Osteoblast (primary cell): ENCODE data around the gene CD3E. TPM values are rescaled to one million over a fixed set of nuclear protein-coding genes. Genes with fewer than 3 reads are reported as not detected.
A peak's percentile ranks its signal among the peaks of the same experiment; 100 is the strongest.

Experiments
- DNase-seq: peaks from one replicate; pipeline ENCODE4 v3.0.0; 2011; ENCODE audit warnings: low spot score, mixed read lengths; ENCODE audit not compliant: insufficient read length; ENCODE audit errors: missing footprints
- H2AFZ ChIP-seq: 2 replicates; pipeline ENCODE4 v1.6.0; 2011; ENCODE audit warnings: mild to moderate bottlenecking, low read length
- H3K27ac ChIP-seq: 2 replicates; pipeline ENCODE4 v1.5.1; 2011; ENCODE audit warnings: mild to moderate bottlenecking, low read depth, low read length, moderate library complexity
- H3K27me3 ChIP-seq: 2 replicates; pipeline ENCODE4 v1.6.0; 2012; ENCODE audit warnings: mild to moderate bottlenecking, control low read depth, inconsistent platforms, low read length, moderate library complexity; ENCODE audit not compliant: insufficient read depth
- H3K36me3 ChIP-seq: 2 replicates; pipeline ENCODE4 v1.5.1; 2011; ENCODE audit warnings: mild to moderate bottlenecking, low read length, control low read depth, moderate library complexity; ENCODE audit not compliant: insufficient read depth
- H3K4me1 ChIP-seq: 2 replicates; pipeline ENCODE4 v1.5.1; 2011; ENCODE audit warnings: mild to moderate bottlenecking, low read length, control low read depth, moderate library complexity; ENCODE audit not compliant: insufficient read depth
- H3K4me2 ChIP-seq: 2 replicates; pipeline ENCODE4 v1.6.0; 2011; ENCODE audit warnings: mild to moderate bottlenecking, low read length; ENCODE audit not compliant: insufficient read depth
- H3K4me3 ChIP-seq: fragments of 200-600 bp; sonication (generic); 3 replicates; pipeline ENCODE4 v1.5.1; 2012; ENCODE audit warnings: mild to moderate bottlenecking, low read length, inconsistent platforms; ENCODE audit not compliant: insufficient read depth
- H3K79me2 ChIP-seq: 2 replicates; pipeline ENCODE4 v1.6.0; 2012; ENCODE audit warnings: mild to moderate bottlenecking, low read length, control low read depth, inconsistent platforms; ENCODE audit not compliant: insufficient read depth
- H3K9me3 ChIP-seq: 2 replicates; pipeline ENCODE4 v1.5.1; 2011; ENCODE audit warnings: low read depth, low read length, control low read depth
- H4K20me1 ChIP-seq: 2 replicates; pipeline ENCODE4 v1.6.0; 2012; ENCODE audit warnings: mild to moderate bottlenecking, low read length, control low read depth; ENCODE audit not compliant: insufficient read depth
- total RNA-seq: library from RNA; depleted of rRNA; stranded (reverse); fragments of >200 nt; gene quantifications from 2 replicates; pipeline ENCODE4 v1.2.3, GENCODE V29; 2012
- TF ChIP-seq, protein P1 (sequence below): IDR thresholded peaks from 2 replicates; pipeline ENCODE4 v1.5.1; 2011; ENCODE audit warnings: mild to moderate bottlenecking, low read depth, low read length, moderate library complexity; ENCODE audit errors: extremely low read depth

CD3E gene
- total RNA-seq, 1 donor = not detected

DNA sequence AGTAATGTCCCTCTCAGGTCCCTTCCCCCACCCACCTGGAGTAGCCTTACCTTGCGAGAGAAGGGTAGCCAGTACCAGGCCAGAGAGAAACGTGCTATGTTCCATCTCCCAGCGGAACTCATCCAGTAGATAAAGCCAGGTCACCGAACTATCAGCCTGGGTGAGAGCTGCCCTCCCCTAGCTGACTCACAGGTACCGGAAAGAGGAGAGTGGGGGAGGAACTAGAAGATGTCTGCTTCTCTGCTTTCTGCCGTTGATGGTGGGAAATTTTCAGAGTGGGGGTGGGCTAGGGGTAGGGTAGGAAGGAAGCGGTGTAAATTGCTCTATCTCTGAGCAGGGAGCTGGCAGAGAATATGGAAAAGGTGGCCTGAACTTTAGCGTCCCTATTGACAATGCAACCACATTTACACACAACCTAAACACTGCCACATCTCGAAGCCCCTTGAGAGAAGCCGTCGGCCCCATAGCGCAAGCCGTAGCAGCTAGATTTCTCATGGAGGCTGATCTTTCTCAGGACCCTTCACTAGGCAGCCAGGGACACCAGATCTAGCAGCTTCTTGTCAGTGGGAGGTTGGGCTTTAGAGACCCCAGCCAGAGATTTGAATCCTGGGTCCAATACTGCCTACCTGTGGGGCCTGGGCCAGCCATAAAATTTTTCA is 38.1 kb downstream of the CD3E start, which contains the start of gene CD3D:
TSS of gene CD3D (minus strand) at position 203 of the 659 bp plus-strand sequence. CDS start at position 105, 98 bp downstream.
- peaks cover 3% of the 10 kb centered on the region for H3K27me3 ChIP-seq
- no peaks in the 10 kb centered on the region for H3K4me1 ChIP-seq
- TF ChIP-seq, protein P1, sequence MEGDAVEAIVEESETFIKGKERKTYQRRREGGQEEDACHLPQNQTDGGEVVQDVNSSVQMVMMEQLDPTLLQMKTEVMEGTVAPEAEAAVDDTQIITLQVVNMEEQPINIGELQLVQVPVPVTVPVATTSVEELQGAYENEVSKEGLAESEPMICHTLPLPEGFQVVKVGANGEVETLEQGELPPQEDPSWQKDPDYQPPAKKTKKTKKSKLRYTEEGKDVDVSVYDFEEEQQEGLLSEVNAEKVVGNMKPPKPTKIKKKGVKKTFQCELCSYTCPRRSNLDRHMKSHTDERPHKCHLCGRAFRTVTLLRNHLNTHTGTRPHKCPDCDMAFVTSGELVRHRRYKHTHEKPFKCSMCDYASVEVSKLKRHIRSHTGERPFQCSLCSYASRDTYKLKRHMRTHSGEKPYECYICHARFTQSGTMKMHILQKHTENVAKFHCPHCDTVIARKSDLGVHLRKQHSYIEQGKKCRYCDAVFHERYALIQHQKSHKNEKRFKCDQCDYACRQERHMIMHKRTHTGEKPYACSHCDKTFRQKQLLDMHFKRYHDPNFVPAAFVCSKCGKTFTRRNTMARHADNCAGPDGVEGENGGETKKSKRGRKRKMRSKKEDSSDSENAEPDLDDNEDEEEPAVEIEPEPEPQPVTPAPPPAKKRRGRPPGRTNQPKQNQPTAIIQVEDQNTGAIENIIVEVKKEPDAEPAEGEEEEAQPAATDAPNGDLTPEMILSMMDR = no peak

DNA sequence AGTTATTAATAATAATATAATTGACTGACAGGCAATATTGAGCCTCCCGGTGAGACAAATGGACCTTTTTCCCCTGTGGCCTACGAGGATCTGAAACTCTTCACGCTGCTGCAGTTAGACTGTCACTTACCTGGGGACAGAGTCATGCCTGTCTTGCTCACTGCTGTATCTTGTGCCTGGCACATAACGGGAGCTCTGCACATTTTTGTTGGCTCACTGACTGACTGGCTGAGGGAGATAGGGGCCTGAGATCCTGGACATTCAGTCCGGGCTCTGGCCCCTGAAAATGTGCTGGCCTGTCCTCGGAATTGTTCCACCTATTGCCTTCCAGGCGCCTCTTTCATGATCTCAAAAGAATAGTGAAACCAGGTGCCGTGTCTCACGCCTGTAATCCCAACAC is 38.7 kb downstream of the CD3E start:
- H3K27me3 ChIP-seq = peaks cover 3% of the 10 kb centered on the region
- H3K4me1 ChIP-seq = no peaks in the 10 kb centered on the region
- TF ChIP-seq, protein P1 = no peak
- H3K36me3 ChIP-seq = no peaks in the 10 kb centered on the region
- no peaks in the 10 kb centered on the region for H3K9me3 ChIP-seq
- H3K4me3 ChIP-seq = no peak overlapping the region
- no peak overlapping the region for H3K27ac ChIP-seq
- H4K20me1 ChIP-seq = no peaks in the 10 kb centered on the region
- no peak overlapping the region for H2AFZ ChIP-seq
- DNase-seq = no peak
- no peak overlapping the region for H3K4me2 ChIP-seq
- H3K79me2 ChIP-seq = no peaks in the 10 kb centered on the region

More for the DNA sequence above, 38.1 kb downstream of the CD3E start, which contains the start of gene CD3D:
- Histone ChIP-seq H4K20me1 (no peaks in the 10 kb centered on the region), H3K4me3 (no peak within 1 kb of the TSS), H3K36me3 (no peaks in the 10 kb centered on the region), H3K9me3 (no peaks in the 10 kb centered on the region), H2AFZ (no peak within 1 kb of the TSS), H3K27ac (no peak within 1 kb of the TSS), H3K4me2 (no peak within 1 kb of the TSS), H3K79me2 (no peaks in the 10 kb centered on the region)
- DNase-seq = peak; percentile 38

DNA sequence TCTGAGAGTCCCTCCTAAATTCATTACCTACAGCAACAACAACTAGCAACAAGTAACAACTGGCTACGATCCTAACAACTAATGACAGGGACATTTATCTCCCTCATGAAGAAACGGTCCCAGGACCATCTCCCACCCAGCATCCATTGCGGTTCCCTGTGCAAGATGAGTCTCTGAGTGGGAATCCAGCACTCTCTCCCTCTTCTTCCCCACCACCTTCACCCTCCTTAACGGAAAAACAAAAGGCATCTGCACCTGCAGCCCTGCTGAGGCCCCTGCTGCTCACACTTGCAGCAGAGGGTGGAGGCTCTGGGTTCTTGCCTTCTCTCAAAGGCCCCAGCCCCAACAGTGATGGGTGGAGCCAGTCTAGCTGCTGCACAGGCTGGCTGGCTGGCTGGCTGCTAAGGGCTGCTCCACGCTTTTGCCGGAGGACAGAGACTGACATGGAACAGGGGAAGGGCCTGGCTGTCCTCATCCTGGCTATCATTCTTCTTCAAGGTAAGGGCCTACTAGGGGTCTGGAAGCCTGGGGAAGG is 39.5 kb downstream of the CD3E start, which contains the start of gene CD3G:
TSS of gene CD3G (plus strand) at position 364 of the 535 bp plus-strand sequence. CDS start at position 444, 80 bp downstream.
- H4K20me1 ChIP-seq = no peaks in the 10 kb centered on the region
- no peak within 1 kb of the TSS for H3K4me3 ChIP-seq
- no peak for DNase-seq
- no peaks in the 10 kb centered on the region for H3K79me2 ChIP-seq
- H3K27me3 ChIP-seq = peaks cover 4% of the 10 kb centered on the region
- TF ChIP-seq, protein P1 = no peak
- no peak within 1 kb of the TSS for H3K27ac ChIP-seq
- no peaks in the 10 kb centered on the region for H3K36me3 ChIP-seq
- H3K9me3 ChIP-seq = no peaks in the 10 kb centered on the region
- no peaks in the 10 kb centered on the region for H3K4me1 ChIP-seq
- no peak within 1 kb of the TSS for H2AFZ ChIP-seq
- H3K4me2 ChIP-seq = no peak within 1 kb of the TSS

DNA sequence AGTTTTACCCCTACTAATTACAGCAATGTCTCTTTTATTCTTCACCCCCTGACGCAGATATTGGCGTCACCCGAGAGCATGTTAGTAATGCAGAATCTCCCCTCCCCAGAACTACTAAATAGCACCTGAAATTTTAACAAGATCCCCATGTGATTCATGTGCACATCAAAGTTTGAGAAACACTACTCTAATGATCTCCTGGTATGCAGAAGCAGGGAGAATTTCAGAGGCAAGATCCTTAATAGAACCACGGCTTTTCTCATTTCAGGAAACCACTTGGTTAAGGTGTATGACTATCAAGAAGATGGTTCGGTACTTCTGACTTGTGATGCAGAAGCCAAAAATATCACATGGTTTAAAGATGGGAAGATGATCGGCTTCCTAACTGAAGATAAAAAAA is 44.9 kb downstream of the CD3E start:
- Histone ChIP-seq H4K20me1 (no peaks in the 10 kb centered on the region), H3K36me3 (no peaks in the 10 kb centered on the region), H3K4me2 (no peak overlapping the region), H2AFZ (no peak overlapping the region), H3K27me3 (peaks cover 17% of the 10 kb centered on the region), H3K79me2 (no peaks in the 10 kb centered on the region), H3K4me3 (no peak overlapping the region), H3K4me1 (no peaks in the 10 kb centered on the region), H3K9me3 (no peaks in the 10 kb centered on the region), H3K27ac (no peak overlapping the region)
- TF ChIP-seq, protein P1 = no peak
- DNase-seq = no peak
